Astrocyte of the cerebellum (primary cell): ENCODE results near the gene HPSE2.

ENCODE experiments used
- DNase-seq: peaks from one replicate; pipeline ENCODE4 v3.0.0-alpha.2; 2011; ENCODE audit warnings: low read depth
- H3K4me3 ChIP-seq: 2 replicates; pipeline ENCODE4 v1.5.1; 2011; ENCODE audit warnings: mild to moderate bottlenecking, low read depth, low read length, moderate library complexity
- in situ Hi-C: cut with HindIII; loops from 2 replicates; pipeline ENCODE4 v1.10.0; 2017; ENCODE audit warnings: low sequenced_read_pairs
- TF ChIP-seq, protein P1 (sequence below): IDR thresholded peaks from 2 replicates; pipeline ENCODE4 v1.5.1; 2012; ENCODE audit warnings: low read length, low read depth, moderate library complexity, mild to moderate bottlenecking; ENCODE audit errors: missing control alignments

The HPSE2 gene

DNA sequence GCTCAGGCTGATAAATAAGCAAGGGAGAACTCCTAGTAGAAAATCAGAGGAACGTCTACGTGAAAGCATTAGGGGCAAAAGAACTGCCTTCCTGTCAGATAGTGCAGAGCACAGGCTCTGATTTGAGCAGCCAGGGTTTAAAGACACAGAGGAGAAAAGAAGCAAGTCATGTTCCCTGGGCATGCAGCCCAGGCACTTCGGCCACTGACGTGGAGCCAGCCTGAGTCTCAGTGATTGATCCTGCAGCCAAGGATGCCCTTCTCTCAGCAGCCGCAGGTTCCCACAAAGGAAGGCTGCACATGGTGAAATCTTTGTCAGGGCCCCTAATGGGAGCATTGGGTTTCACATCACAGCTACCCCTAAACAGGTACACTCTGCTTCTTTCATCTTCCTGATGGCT lies 627.2 kb downstream of the HPSE2 start:
- no peak for DNase-seq
- in situ Hi-C loops = no loop called here
- TF ChIP-seq, protein P1, sequence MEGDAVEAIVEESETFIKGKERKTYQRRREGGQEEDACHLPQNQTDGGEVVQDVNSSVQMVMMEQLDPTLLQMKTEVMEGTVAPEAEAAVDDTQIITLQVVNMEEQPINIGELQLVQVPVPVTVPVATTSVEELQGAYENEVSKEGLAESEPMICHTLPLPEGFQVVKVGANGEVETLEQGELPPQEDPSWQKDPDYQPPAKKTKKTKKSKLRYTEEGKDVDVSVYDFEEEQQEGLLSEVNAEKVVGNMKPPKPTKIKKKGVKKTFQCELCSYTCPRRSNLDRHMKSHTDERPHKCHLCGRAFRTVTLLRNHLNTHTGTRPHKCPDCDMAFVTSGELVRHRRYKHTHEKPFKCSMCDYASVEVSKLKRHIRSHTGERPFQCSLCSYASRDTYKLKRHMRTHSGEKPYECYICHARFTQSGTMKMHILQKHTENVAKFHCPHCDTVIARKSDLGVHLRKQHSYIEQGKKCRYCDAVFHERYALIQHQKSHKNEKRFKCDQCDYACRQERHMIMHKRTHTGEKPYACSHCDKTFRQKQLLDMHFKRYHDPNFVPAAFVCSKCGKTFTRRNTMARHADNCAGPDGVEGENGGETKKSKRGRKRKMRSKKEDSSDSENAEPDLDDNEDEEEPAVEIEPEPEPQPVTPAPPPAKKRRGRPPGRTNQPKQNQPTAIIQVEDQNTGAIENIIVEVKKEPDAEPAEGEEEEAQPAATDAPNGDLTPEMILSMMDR = no peak
- H3K4me3 ChIP-seq = no peak overlapping the region

DNA sequence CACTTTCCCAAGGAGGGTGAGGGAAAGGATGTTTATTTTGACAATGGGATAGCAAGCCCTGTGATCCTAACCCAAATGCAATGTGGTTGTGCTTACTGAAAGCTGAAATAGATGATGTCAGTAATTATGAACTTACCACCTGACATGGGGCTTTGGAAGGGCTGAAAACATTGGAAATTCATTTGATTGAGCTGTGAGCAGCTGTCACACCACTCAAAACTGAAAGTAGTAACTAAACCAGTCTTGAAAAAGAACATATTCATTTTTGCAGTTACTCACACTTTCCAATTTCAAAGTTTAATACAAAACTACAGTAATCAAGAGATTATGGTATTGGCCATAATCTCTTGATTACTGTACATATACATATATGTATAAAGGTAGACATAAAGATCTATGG lies 633.4 kb downstream of the HPSE2 start:
- TF ChIP-seq, protein P1 = no peak
- DNase-seq = no peak
- no peak overlapping the region for H3K4me3 ChIP-seq
- in situ Hi-C loops = no loop called here

- in situ Hi-C loops = no loop called here
- no peak overlapping the region for H3K4me3 ChIP-seq
- TF ChIP-seq, protein P1 = no peak
- DNase-seq = no peak
Measured at GRCh38 chr10:98599032-98599610, 636.5 kb downstream of the HPSE2 start.

- in situ Hi-C loops = no loop called here
- H3K4me3 ChIP-seq = no peak overlapping the region
- TF ChIP-seq, protein P1 = no peak
- DNase-seq = no peak
Measured at GRCh38 chr10:98596404-98596803, 639.2 kb downstream of the HPSE2 start.

GRCh38 chr10:98589691-98590090 lies 646.0 kb downstream of the HPSE2 start:
- H3K4me3 ChIP-seq = no peak overlapping the region
- TF ChIP-seq, protein P1 = no peak
- DNase-seq = no peak
- in situ Hi-C loops = no loop called here

DNA sequence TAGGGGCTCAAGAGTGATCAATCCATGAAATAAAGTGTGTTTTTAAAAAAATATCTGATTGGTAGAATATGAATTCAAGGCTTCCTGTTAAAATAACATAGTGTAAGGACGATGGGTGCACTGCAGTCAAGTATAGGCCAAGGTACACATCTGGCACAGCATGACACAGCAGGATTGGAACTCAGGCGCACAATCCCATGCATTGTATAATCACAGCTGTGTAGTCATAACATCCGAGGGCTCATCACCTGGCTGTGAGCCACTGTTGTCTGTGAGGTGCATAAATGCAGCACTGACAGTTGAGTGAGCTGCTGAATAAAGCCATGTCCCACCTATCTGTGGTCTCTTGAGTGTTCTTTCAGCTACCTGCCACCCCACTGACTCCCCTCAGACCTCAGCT lies 646.6 kb downstream of the HPSE2 start:
- TF ChIP-seq, protein P1 = no peak
- DNase-seq = no peak
- in situ Hi-C loops = no loop called here
- H3K4me3 ChIP-seq = no peak overlapping the region
